Endodermal cell (in vitro differentiated cells): Measurements from ENCODE around the gene IFT88. TPM values are rescaled to one million over a fixed set of nuclear protein-coding genes. Genes with fewer than 3 reads are reported as not detected.

ENCODE experiments used
- DNase-seq: peaks from one replicate; pipeline ENCODE4 v3.0.0-alpha.2; 2017
- H3K27ac ChIP-seq: 2 replicates; pipeline ENCODE4 v1.5.1; 2013; ENCODE audit warnings: mild to moderate bottlenecking, low read depth, low read length, moderate library complexity
- H3K27me3 ChIP-seq: 2 replicates; pipeline ENCODE4 v1.6.1; 2013; ENCODE audit warnings: mild to moderate bottlenecking, low read length, moderate library complexity; ENCODE audit not compliant: insufficient read depth, control insufficient read depth, poor library complexity, severe bottlenecking
- H3K36me3 ChIP-seq: 2 replicates; pipeline ENCODE4 v1.7.0; 2013; ENCODE audit warnings: mild to moderate bottlenecking, low read length, moderate library complexity; ENCODE audit not compliant: control insufficient read depth, insufficient read depth
- H3K4me1 ChIP-seq: one replicate; pipeline ENCODE4 v1.7.0; 2013; ENCODE audit warnings: low read length; ENCODE audit not compliant: control insufficient read depth, insufficient read depth
- H3K4me3 ChIP-seq: 2 replicates; pipeline ENCODE4 v1.5.1; 2013; ENCODE audit warnings: mild to moderate bottlenecking, low read length, moderate library complexity
- H3K9ac ChIP-seq: 2 replicates; pipeline ENCODE4 v1.6.1; 2013; ENCODE audit warnings: mild to moderate bottlenecking, low read length, moderate library complexity; ENCODE audit not compliant: poor library complexity, severe bottlenecking; ENCODE audit errors: extremely low read depth
- H3K9me3 ChIP-seq: 2 replicates; pipeline ENCODE4 v1.6.1; 2013; ENCODE audit warnings: mild to moderate bottlenecking, low read length, moderate library complexity; ENCODE audit not compliant: control insufficient read depth
- H3K27ac Mint-ChIP-seq: 2 replicates; pipeline ENCODE4 v1.8.0; 2020; ENCODE audit warnings: mixed read lengths
- H3K27me3 Mint-ChIP-seq: 2 replicates; pipeline ENCODE4 v1.8.0; 2021; ENCODE audit warnings: mild to moderate bottlenecking, mixed read lengths; ENCODE audit not compliant: insufficient read depth
- H3K36me3 Mint-ChIP-seq: 2 replicates; pipeline ENCODE4 v1.8.0; 2020; ENCODE audit warnings: low read depth, mixed read lengths
- H3K4me1 Mint-ChIP-seq: 2 replicates; pipeline ENCODE4 v1.8.0; 2020; ENCODE audit warnings: mixed read lengths
- H3K4me3 Mint-ChIP-seq: 2 replicates; pipeline ENCODE4 v1.8.0; 2020; ENCODE audit warnings: mild to moderate bottlenecking, moderate library complexity, mixed read lengths
- H3K9me3 Mint-ChIP-seq: 2 replicates; pipeline ENCODE4 v1.8.0; 2020; ENCODE audit warnings: mild to moderate bottlenecking, mixed read lengths
- WGBS, 2 experiments: methylation state at CpG; one replicate each; pipeline versions ENCODE4 v1.1.5 to v1.1.7; 2013; ENCODE audit warnings: missing lambda C conversion rate in 2 of 2, mixed read lengths in 1 of 2; ENCODE audit not compliant: insufficient coverage in 1 of 2, insufficient read length in 1 of 2; 5-methylcytosine and 5-hydroxymethylcytosine counted together
- total RNA-seq, 2 donors: library from RNA; stranded (reverse); fragmentation: NEBNext Ultra II Directional in 1 of 2; extraction: Animal tissue kit (Norgen Biotek cat#: 25700) in 1 of 2; gene quantifications; 2 replicates in 1 of 2; 3 replicates in 1 of 2; pipeline ENCODE4 v1.2.1, GENCODE V29; 2021
- TF ChIP-seq, protein P1 (sequence below): fragments of 200-600 bp; sonication (generic); conservative IDR thresholded peaks from 2 replicates; pipeline ENCODE4 v1.5.0; 2021; ENCODE audit warnings: antibody characterized with exemption, mild to moderate bottlenecking

Gene IFT88
- total RNA-seq, 2 donors from 2014 or later: 15.2 to 18.7 TPM

DNA sequence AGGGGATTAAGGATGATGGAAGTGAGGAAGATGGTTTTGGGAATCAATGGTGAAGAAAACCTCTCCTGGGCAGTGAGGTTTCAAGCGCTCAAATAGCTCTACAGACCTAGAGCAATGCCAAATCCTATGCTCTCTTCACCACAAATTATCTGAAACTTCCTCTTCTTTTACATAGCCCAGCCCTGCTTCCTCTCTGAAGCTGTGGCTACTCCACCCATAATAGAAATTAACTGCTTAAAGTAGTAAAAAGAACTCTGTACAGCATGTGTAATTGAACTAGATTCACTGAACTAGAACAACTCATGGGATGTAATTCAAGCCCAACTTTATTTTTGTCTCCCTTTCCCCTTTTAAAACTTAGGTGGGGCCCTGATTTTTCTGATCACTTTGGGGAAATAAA is 20.4 kb upstream of the IFT88 start:
- H3K27ac Mint-ChIP-seq: no peak overlapping the region
- WGBS, 2 experiments: 90% methylated on average over 1 of the region's 1 CpG; no CpG with 5 or more reads in 1 of the 2 experiments
- no peak overlapping the region for H3K4me3 Mint-ChIP-seq

DNA sequence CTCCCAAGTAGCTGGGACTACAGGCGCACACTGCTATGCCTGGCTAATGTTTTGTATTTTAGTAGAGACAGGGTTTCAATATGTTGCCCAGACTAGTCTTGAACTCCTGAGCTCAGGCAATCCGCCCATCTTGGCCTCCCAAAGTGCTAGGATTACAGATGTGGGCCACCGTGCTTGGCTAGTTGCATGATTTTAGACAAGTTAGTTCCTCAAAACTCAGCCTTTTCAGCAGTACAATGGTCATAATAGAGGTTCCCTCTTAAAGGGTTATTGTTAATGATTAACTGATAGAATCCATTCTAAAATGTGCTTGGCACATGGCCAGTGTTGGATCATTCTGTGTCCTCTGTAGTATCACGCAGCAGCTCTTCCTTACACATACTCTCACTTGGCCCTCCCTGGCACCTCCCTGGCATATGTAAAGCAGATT is 19.5 kb upstream of the IFT88 start:
- TF ChIP-seq, protein P1, sequence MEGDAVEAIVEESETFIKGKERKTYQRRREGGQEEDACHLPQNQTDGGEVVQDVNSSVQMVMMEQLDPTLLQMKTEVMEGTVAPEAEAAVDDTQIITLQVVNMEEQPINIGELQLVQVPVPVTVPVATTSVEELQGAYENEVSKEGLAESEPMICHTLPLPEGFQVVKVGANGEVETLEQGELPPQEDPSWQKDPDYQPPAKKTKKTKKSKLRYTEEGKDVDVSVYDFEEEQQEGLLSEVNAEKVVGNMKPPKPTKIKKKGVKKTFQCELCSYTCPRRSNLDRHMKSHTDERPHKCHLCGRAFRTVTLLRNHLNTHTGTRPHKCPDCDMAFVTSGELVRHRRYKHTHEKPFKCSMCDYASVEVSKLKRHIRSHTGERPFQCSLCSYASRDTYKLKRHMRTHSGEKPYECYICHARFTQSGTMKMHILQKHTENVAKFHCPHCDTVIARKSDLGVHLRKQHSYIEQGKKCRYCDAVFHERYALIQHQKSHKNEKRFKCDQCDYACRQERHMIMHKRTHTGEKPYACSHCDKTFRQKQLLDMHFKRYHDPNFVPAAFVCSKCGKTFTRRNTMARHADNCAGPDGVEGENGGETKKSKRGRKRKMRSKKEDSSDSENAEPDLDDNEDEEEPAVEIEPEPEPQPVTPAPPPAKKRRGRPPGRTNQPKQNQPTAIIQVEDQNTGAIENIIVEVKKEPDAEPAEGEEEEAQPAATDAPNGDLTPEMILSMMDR: no peak
- Mint-ChIP-seq H3K4me3 (no peak overlapping the region), H3K9me3 (no peaks in the 10 kb centered on the region)

More for the DNA sequence above, 20.4 kb upstream of the IFT88 start:
- Mint-ChIP-seq H3K36me3 (no peaks in the 10 kb centered on the region), H3K9me3 (no peaks in the 10 kb centered on the region), H3K4me1 (no peaks in the 10 kb centered on the region), H3K27me3 (no peaks in the 10 kb centered on the region)
- TF ChIP-seq, protein P1: no peak
- H3K9ac ChIP-seq: no peak overlapping the region
- H3K4me3 ChIP-seq: no peak overlapping the region
- H3K27me3 ChIP-seq: no peaks in the 10 kb centered on the region
- H3K4me1 ChIP-seq: no peaks in the 10 kb centered on the region
- no peaks in the 10 kb centered on the region for H3K9me3 ChIP-seq
- H3K27ac ChIP-seq: no peak overlapping the region
- no peaks in the 10 kb centered on the region for H3K36me3 ChIP-seq
- no peak for DNase-seq

DNA sequence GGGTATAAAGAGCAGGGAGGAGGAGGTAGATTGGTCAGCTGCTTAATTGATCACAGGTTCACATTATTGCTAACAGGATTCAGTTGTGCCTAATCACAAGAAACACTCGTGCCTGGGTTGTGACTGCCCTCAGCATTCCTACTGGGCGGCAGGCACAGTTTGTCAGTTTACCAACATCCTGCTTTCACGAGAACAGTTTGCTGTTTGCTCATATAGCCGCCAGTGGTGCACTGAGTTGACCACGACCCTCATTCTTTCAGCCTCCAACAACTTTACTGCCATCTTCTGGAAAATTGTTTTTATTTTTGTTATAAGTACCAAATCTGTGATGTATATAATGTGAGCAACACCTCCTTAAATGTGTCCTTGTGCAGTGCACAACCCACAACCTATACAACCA is 16.2 kb upstream of the IFT88 start:
- H3K9me3 Mint-ChIP-seq: no peaks in the 10 kb centered on the region
- H3K9ac ChIP-seq: no peak overlapping the region
- H3K4me1 Mint-ChIP-seq: no peaks in the 10 kb centered on the region
- 80 to 81% methylated on average over 2 to 5 of the region's 5 CpGs for WGBS, 2 experiments
- H3K36me3 Mint-ChIP-seq: no peaks in the 10 kb centered on the region
- no peaks in the 10 kb centered on the region for H3K9me3 ChIP-seq
- TF ChIP-seq, protein P1: no peak
- H3K36me3 ChIP-seq: no peaks in the 10 kb centered on the region
- H3K4me3 Mint-ChIP-seq: no peak overlapping the region
- DNase-seq: no peak
- H3K27ac Mint-ChIP-seq: no peak overlapping the region
- H3K27me3 Mint-ChIP-seq: no peaks in the 10 kb centered on the region
- no peaks in the 10 kb centered on the region for H3K4me1 ChIP-seq
- no peak overlapping the region for H3K4me3 ChIP-seq
- no peaks in the 10 kb centered on the region for H3K27me3 ChIP-seq
- no peak overlapping the region for H3K27ac ChIP-seq

More for the DNA sequence above, 19.5 kb upstream of the IFT88 start:
- H3K36me3 ChIP-seq: no peaks in the 10 kb centered on the region
- H3K4me3 ChIP-seq: no peak overlapping the region
- no peaks in the 10 kb centered on the region for H3K36me3 Mint-ChIP-seq
- no peak overlapping the region for H3K9ac ChIP-seq
- WGBS, 2 experiments: 89 to 92% methylated on average over 3 to 4 of the region's 4 CpGs
- no peaks in the 10 kb centered on the region for H3K4me1 ChIP-seq
- H3K27me3 ChIP-seq: no peaks in the 10 kb centered on the region
- H3K27ac Mint-ChIP-seq: no peak overlapping the region
- no peaks in the 10 kb centered on the region for H3K4me1 Mint-ChIP-seq
- no peak for DNase-seq
- H3K9me3 ChIP-seq: no peaks in the 10 kb centered on the region
- no peaks in the 10 kb centered on the region for H3K27me3 Mint-ChIP-seq
- H3K27ac ChIP-seq: no peak overlapping the region
